K562 (cell line): Measurements from ENCODE around the gene SLC5A10. TPM values are rescaled to one million over a fixed set of nuclear protein-coding genes. Genes with fewer than 3 reads are reported as not detected.

Experiments used
- ARID4B ChIP-seq: sonication (generic); formaldehyde crosslinking; IDR thresholded peaks from 2 replicates; pipeline ENCODE4 v1.8.0; 2022; ENCODE audit warnings: mild to moderate bottlenecking, missing genetic modification reagents
- FOS ChIP-seq: IDR thresholded peaks from 3 replicates; pipeline ENCODE4 v1.6.1; 2011; ENCODE audit not compliant: insufficient read length; ENCODE audit errors: extremely low read depth
- HMG20A ChIP-seq: fragments of 450-650 bp; formaldehyde crosslinking; conservative IDR thresholded peaks from 2 replicates; pipeline ENCODE4 v1.4.0; 2020; ENCODE audit warnings: mild to moderate bottlenecking, mixed read lengths
- REST ChIP-seq, 2 experiments: fragments of 450-650 bp; formaldehyde crosslinking in 1 of 2; IDR thresholded peaks; 2 replicates each; pipeline versions ENCODE4 v1.4.0 to v1.6.1; 2014 to 2020; ENCODE audit warnings: mild to moderate bottlenecking in 2 of 2, borderline replicate concordance in 1 of 2, low read depth in 1 of 2
- ZNF133 ChIP-seq: fragments of 250-450 bp; sonication (Bioruptor Pico); IDR thresholded peaks from 2 replicates; pipeline ENCODE4 v1.4.0; 2020; ENCODE audit warnings: mild to moderate bottlenecking
- polyA plus RNA-seq, 8 experiments: library from polyadenylated mRNA; depleted of rRNA in 4 of 8; stranded (reverse) in 5 of 8; unstranded in 3 of 8; fragments of >200 nt; fragmentation: Nextera tagmentation in 2 of 8; fragmentation: Illumina TruSeq in 1 of 8; extraction: Ambion mirVana in 2 of 8; extraction: Trizol in 1 of 8; gene quantifications; 2 replicates each; pipeline versions ENCODE4 v1.2.1 to v1.2.3, GENCODE V29; 2011 to 2014; ENCODE audit warnings: inconsistent platforms in 1 of 8, missing spikeins in 1 of 8
- total RNA-seq, 7 experiments: library from RNA; depleted of rRNA in 6 of 7; stranded (reverse); fragments of >200 nt in 6 of 7; fragmentation: Illumina TruSeq in 2 of 7; extraction: Trizol in 2 of 7; gene quantifications; 2 replicates each; pipeline versions ENCODE4 v1.2.1 to v1.2.3, GENCODE V29; 2011 to 2021; ENCODE audit warnings: low replicate concordance in 1 of 7
- TF ChIP-seq, protein P1 (sequence below), 2 experiments: fragments of 450-650 bp; IDR thresholded peaks; 2 replicates each; pipeline ENCODE4 v1.6.1; 2016; ENCODE audit warnings: mild to moderate bottlenecking in 2 of 2, borderline replicate concordance in 1 of 2, low read depth in 1 of 2, moderate library complexity in 1 of 2

The SLC5A10 gene
- total and polyA plus RNA-seq, 9 of the 15 experiments (the other 6 are each of a cell fraction or from before 2014, with no cell fraction given): 0.03 to 0.09 (median 0.03) TPM; not detected in 5

DNA sequence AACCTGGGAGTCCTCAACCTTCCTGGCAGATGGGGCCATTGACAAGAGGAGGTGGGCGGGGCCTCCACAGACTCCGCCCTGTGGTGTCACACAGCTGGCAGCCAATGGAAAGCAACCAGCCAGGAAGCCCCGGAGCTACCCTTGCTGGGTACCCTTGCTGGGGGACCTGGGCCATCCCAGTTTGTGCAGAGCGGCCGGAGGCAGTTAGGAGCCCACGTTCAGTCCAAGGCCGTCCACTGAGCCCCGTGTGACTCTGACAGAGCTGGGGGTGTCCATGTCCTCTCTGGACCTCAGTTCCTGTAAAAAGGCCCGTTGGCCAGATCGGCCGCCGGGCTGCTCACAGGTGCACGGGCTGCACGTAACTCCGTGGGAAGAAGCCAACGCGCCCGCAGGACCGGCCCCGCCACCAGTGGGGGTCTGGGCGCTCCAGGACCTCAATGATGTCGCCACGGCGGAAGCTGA is 69.7 kb downstream of the SLC5A10 start (continued):
- TF ChIP-seq, protein P1, sequence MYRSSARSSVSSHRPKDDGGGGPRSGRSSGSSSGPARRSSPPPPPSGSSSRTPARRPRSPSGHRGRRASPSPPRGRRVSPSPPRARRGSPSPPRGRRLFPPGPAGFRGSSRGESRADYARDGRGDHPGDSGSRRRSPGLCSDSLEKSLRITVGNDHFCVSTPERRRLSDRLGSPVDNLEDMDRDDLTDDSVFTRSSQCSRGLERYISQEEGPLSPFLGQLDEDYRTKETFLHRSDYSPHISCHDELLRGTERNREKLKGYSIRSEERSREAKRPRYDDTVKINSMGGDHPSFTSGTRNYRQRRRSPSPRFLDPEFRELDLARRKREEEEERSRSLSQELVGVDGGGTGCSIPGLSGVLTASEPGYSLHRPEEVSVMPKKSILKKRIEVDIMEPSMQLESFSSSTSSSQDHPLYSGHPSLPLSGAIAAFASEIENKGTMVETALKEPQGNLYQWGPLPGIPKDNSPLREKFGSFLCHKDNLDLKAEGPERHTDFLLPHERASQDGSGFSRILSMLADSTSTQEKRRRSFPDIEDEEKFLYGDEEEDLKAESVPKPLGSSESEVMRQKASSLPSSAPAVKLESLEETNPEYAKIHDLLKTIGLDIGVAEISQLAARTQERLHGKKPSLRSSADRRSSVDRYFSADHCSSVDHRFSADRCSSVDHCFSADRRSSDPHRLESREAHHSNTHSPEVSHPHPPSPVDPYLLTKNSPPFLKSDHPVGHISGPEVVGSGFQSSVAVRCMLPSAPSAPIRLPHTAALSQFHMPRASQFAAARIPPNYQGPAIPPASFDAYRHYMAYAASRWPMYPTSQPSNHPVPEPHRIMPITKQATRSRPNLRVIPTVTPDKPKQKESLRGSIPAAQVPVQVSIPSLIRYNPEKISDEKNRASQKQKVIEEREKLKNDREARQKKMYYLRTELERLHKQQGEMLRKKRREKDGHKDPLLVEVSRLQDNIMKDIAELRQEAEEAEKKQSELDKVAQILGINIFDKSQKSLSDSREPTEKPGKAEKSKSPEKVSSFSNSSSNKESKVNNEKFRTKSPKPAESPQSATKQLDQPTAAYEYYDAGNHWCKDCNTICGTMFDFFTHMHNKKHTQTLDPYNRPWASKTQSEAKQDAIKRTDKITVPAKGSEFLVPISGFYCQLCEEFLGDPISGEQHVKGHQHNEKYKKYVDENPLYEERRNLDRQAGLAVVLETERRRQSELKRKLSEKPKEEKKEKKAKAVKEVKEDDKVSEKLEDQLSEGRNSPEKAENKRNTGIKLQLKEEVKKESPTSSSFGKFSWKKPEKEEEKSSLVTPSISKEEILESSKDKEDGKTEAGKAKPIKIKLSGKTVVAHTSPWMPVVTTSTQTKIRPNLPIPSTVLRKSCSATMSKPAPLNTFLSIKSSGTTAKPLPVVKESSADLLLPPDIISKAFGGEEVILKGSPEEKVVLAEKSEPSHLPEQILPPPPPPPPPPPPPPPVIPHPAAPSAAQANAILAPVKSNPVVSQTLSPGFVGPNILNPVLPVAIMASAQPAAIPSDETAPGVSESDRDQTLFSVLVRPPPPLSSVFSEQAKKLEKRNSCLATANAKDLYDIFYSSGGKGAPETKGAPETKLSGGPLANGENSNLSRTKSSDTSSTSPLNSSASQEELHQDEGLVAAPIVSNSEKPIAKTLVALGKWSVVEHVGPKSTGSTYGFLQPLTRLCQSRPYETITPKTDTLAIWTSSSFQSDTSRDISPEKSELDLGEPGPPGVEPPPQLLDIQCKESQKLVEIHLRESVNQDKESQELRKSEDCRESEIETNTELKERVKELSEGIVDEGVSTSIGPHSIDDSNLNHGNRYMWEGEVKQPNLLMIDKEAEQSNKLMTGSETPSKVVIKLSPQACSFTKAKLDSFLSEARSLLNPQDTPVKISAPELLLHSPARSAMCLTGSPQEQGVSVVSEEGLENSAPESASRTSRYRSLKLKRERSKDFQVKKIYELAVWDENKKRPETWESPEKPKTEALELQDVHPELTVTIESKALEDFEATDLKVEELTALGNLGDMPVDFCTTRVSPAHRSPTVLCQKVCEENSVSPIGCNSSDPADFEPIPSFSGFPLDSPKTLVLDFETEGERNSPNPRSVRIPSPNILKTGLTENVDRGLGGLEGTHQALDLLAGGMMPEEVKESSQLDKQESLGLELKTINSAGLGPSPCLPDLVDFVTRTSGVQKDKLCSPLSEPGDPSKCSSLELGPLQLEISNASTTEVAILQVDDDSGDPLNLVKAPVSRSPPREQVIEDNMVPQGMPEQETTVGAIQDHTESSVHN (IDR thresholded peaks at IDR 0.05; ENCODE audit: borderline replicate concordance in 1 of 2, low read depth in 1 of 2): no peak
- TF ChIP-seq HMG20A (CRISPR knock-in tag) (no peak), REST (IDR thresholded peaks at IDR 0.05; ENCODE audit: borderline replicate concordance) (no peak), REST (CRISPR knock-in tag; IDR thresholded peaks at IDR 0.05; ENCODE audit: low read depth) (no peak), ZNF133 (CRISPR knock-in tag) (no peak), ARID4B (CRISPR knock-in tag) (no peak), FOS (no peak)
